HG03571 (cell line): ENCODE results near the gene GLT8D1.
A peak's percentile ranks its signal among the peaks of the same experiment; 100 is the strongest.

Experiments used
- ATAC-seq: cut with Tn5 transposase; IDR thresholded peaks from one replicate; pipeline ENCODE4 v1.9.1; 2021; ENCODE audit not compliant: unreplicated experiment

The GLT8D1 gene

DNA sequence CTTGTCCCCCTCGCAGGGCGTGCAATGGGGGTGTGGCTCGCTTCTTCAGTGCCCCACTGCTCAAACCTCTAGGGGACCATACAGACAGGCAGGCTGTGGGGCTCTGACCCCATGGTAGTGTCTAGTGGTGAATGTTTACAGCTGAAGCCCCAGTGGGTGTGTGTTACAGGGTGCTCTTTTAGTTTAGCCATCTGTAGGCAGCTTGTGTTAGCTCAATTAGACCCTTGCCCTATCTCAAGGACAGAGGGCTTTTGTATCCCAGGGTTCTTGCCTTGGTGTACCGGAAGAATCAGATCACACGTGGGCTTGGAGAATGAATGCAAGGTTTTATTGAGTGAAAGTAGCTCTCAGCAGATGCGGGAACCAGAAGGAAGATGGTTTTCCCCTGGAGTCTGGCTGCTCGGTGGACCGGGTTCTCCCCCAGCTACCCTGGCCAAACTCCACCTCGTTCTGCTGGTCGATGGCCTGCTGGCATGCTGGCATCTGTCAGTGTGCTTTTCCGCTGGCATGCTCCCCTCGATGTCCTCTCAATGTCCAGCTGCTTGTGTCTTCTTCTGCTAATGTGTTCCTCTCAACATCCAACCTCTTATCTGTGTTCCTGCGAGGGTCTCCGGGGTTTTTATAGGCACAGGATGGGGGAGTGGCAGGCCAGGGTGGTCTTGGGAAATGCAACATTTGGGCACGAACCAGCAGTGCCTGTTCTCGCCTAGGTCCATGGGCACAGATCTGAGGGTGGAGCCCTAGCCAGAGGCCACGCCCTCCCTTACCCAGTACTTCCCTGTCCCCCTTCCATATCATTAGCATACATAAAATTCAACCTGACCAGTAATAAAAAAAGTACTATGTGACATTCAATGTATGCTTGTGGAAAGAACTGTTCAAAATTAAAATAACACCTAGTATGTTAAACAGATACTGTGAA, 7.0 kb upstream of the GLT8D1 start:
- no peak for ATAC-seq

DNA sequence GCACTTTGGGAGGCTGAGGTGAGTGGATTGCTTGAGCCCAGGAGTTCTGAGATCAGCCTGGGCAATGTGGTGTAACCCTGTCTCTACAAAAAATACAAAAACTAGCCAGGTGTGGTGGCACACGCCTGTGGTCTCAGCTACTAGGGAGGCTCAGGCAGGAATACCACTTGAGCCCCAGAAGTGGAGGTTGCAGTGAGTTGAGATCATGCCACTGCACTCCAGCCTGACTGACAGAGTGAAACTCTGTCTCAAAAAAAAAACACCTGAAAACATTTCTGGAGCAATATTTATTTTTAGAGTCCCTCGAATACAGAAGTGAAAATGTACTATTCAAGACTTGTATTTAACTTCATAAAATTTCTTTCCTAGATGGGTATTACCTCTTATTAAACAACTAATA, 4.9 kb upstream of the GLT8D1 start:
- no peak for ATAC-seq

DNA sequence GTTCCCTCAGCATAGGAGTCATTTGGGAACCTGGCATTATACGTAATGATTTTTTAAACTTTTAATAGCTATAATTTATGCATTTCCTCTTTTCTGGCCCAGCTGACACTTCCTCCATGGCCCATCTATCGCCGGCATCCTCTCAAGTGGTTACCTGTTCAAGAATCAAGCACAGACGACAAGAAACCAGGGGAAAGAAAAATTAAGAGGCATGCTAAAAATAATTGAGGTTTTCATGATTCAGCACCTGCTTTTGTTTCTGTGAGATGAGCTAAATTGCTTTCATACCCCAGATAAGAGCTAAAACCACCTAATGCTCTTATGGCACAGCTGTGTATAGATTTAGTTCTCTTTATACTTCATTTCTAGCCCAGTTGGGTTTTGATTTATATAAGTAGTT, 2.0 kb upstream of the GLT8D1 start:
- no peak for ATAC-seq

DNA sequence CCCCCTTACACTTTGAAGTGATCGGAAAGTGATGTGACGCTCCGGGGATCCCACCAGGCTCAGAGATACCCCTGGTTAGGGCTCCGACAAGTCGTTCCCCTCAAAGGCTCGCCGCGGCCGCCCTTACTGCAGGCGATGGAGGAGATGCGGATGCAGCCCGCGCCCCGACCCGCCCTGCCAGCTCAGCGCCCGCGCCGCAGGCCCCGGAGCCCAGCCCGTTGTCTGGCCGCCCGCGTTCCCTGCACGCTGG, 228 bp downstream of the GLT8D1 start:
- ATAC-seq = no peak

DNA sequence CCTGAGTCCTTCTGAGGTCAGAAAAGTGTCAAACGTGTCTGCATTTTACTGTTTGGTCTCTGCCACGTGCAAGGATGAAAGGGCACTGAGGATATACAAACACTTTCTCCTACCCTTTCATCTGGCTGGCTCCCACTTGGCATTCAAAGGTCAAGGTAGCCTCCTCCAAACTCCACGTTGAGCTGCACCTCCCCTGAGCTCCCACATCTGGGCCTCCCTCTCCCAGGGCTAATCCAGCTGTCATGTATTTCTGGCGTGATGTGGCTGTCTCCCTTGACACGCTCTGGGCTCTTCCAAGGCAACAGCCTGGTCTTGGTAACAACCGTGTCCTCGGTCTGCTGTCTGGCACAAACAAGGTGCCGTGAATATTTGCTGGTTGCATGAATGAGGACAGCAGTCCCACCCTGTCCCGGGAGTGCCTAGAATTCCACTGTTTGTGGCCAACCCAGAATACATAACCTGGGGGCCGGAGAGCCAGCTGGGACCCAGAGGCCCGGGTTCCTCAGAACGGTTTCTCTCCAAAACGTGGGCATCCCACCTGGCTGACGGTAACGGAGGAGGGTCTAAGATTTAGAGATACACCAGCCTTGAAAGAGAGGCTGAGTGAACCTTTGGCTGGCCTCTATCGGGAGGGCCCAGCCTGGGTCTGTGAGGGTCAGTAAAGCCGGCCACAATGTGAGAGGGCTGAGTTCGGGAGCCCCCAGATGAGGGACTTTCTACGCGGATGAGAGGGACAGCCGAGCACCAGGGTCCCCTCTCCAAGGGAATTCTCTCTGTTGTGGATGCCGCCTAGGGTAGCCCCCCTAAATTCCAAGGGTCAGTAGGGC, 767 bp downstream of the GLT8D1 start:
- no peak for ATAC-seq

DNA sequence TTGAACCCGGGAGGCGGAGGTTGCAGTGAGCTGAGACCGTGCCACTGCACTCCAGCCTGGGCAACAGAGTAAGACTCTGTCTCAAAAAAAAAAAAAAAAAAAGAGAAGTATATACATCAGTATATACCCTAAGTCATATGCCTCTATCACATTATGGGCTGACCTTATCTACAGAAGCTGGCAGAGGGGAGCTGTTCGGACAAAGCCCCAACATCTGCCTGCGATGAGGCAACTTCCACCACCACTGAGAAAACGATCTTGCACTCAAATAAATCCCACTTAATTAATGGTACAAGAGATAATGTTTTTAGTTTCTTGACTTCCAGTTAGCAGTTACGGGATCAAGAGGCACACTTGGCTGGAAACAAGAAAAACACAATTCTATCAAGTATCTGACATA, 2.2 kb downstream of the GLT8D1 start:
- ATAC-seq = no peak

DNA sequence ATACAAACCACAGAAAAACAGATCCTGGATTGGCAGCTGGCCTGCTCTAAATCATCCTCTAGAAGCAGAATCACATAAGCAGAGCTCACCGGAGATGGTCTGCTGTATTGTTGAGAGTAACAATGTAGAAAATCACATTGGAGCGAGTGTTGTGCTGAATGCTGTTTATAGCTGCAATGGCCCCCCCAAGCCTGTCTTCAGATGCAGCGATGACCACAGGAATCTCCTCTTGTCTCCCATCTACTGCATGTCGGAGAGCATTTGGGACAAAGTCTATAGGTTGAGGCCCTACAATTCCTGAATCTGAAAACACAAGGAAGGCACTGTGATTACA, 8.0 kb downstream of the GLT8D1 start:
- no peak for ATAC-seq

DNA sequence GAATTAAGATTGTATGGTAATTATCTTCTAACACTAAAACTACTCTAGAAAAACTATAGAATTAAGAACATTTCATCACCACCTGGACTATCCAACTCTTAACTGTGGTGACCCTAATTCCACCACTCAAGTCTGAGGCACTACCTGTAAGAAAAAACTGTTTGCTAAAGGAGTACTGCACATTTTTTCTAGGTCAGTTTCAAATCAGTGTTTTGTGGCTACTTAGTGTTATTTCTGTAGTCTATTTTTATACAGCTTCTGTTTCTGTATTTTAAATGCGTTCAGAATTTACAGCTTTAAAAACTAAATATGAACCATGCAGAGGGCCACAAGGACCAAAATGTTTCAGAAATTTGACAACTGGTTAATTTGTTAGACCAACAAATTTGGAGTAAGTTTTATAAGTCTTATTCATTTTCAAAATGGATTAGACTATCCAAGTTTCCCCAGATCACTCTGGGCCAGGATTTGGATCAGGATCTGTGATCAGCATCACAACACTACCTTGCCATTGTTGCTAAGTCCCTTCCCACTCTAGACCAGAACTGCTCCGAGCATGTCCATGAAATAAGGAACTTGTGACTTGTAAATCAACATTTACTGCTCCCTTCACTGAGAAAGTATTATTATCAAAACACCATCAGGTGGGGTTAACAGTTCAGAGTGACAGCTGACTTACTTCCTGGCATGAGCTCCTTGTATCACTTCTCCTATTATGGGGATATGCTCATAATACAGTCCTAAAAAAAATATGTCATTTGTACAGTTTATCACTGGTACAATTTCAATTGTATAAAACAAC, 8.6 kb downstream of the GLT8D1 start:
- no peak for ATAC-seq

DNA sequence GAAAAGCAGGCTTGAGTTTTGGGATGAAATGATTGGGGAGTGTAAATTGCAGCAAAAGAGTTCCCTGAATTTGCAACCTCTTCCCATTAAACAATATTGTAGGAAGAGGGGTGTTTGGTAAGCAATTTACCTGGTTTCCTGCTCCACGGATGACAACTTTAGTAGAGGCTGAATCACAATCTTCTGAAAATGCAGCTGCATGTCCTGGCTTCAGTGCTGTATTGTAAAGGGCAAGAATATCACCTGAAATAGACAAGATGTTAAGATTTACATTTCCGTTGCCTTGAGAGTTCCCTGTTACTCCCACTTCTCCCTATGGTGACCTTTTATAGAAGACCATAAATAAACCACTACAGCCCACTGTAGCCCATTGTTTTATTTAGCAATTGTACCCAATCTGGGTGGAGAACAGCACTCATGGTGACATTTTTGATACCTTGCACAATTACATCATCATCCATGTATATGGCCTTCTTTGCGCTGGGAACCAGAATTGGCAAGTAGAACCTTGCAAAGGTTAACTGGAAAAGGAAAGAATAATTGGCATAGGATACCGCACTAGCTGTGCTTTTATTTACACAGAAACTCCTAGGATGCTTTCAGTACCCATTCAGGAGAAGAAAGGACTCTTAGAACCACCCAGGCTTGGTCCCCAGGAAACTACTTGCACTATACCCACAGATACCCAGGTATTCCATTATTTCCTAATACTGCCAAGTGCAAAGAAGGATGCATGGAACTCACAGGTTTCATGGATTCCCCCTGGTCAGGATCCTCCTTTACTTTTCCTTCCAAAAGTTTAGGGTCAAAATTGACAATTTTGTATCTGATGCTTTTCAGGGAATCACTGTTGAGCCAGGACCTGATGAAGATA, 9.6 kb downstream of the GLT8D1 start:
- no peak for ATAC-seq

DNA sequence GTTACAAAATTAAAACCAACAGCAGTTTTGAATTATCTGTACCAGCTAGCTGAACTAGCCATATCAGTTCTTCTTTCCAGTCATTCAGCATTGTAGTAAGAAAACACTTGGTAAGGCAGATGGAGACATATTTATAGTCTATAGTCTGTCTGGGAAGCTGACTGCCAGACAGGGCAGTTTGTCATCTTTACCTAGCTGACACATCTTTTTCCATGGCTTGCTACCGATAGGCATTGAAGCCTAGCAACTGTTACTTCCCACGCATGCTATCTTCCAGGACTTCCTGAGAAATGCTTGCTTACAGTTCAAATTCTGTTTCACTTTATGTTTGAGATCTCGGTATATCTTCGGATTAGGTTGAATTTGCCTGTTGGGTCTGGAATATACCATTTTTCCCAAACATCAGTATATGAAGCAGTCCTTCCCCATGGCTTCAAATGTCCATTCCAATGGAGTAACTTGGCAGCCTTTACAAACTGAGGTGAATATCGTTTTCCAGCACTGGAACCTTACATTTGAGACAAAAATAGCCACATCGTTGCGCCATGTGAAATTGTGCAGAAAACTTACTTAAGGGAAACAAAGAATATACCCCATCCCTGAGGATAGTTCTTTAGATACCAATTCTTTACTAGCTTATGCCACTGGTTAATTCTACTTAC, 10.9 kb downstream of the GLT8D1 start:
- ATAC-seq = no peak

DNA sequence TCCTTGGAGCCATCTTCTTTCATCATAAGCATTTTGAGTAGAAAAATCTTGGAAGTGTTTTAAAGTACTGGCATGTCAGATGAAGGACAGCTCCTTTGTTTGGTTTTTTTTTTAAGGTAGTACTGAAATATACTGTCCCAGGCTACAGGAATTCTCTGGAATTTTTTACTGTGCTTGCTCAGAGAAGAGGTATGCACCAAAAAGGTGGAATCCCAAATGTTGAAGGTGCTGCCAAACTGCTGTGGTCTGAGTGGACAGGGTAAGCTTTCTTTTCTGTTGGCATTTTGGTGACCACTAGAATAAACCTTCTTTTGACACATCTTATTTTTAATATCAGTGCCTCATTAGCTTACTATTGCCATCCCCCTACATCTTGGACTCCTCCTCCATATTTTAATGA, 12.5 kb downstream of the GLT8D1 start:
- no peak for ATAC-seq

DNA sequence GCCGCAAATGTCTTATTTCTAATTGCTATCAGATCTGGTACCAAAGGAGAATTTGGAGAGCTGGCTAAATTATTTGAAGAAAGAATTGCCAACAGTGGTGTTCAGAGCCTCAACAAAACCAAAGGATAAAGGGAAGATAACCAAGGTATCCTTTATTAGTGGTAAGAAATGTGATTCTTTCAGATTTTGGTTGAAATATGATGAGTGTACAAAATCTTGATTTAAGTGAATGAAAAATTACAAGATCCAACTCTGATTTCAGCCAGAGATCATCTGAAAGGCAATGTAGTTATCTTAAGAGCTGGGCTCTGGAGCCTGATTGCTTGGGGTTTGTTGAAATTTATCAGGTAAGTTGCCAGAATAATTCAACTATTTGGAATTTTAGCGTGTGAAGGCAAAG, 15.0 kb downstream of the GLT8D1 start:
- no peak for ATAC-seq

DNA sequence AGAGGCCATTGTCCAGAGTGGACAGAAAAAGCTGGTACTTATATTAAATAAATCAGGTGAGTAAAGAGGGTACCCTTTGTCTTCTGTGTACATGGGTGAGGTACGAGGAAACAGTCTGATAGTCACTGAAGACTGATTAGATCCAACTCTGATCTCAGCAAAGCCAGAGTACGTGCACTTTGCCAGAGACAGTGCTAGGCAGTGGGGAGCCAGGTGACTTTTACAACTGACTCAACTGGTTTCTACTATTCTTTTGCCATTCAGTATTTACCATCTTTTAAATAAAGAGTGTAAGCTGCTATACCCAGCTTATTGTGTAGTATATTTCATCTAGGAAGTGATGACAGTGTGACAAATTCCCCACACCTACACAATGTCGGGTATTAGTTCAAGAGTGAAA, 16.4 kb downstream of the GLT8D1 start:
- no peak for ATAC-seq

DNA sequence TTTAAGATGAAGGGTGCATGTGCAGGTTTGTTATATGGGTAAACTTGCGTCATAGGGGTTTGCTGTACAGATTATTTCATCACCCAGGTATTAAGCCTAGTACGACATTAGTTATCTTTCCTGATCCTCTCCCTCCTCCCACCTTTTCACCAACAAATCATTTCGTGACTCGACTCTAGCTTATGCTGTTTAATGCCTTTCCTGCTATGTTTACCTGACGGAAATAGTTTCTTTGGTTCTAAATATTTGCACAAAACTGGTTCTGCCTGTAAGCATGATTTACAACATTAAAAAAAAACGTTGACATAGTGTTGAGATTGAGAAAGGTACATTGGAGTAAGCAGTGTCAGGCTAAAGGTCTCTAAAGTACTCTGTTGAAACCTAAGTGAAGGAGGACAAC, 17.3 kb downstream of the GLT8D1 start:
- ATAC-seq = no peak

DNA sequence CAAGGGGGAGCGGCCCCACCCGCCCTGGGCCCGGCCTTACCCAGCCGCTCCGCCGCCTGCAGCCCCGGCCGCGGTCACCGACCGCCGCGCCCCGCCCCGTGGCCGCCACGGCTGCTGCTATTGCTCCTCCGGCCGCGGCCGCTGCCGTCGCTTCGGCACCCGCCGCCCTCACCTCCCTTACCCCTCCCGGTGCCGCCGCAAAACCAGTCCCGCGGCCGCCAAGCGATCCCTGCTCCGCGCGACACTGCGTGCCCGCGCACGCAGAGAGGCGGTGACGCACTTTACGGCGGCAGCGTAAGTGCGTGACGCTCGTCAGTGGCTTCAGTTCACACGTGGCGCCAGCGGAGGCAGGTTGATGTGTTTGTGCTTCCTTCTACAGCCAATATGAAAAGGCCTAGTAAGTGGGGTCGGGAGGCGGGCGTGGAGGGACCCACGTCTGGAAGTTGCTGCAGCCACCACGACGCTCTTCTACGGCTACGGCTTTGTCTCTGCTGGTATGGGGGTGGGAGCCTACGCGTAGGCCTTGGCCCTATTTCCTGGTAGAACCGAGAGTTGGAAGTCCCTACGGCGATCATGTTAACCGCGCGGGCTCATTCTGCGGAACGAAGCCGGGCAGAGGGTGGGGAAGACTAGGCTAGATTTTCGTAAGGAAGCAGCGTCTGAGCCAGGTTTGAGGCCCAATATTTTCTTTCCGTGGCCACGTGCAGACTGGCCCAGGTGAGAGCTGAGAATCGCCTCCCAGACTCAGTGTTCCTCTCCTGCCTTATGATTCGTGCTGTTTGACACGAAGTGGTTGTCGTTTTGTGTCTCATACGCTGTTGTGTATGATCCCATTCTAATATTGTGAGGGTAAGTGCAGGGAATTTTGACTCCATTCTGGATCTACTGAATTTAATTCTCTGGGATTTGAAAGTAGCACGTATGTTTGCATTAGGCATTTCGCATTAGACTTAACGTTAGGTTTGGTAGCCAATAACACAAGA, 19.6 kb downstream of the GLT8D1 start, which contains the start of the genes GNL3 and PBRM1:
Gene GNL3, plus strand, starts transcription at position 324 of the 983 bp plus-strand sequence. Its CDS starts 61 bp downstream, at position 385.
Gene PBRM1, minus strand, starts transcription at position 205 of the 983 bp plus-strand sequence.
- peak; percentile 72 for ATAC-seq

DNA sequence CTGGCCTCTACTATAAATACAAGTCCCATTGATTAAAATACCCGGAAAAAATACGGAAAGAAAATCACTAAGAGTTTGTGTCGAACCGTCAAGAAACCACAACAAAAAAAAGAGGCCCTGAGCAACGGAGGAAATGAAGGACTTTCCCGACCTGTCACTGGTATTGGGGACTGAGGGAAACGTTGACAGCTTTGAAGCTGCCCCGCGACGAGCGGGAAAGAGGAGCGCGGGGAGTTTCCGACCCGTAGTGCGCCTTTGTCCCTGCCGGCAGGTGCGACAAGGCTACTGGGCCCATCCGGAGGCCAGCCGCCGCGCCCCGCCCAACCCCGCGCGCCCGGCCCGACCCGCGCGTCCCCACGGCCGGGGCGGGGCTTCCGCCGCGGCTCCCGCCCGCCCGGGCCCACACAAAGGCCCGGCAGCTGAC, 20.3 kb downstream of the GLT8D1 start:
- ATAC-seq = peak; percentile 69

DNA sequence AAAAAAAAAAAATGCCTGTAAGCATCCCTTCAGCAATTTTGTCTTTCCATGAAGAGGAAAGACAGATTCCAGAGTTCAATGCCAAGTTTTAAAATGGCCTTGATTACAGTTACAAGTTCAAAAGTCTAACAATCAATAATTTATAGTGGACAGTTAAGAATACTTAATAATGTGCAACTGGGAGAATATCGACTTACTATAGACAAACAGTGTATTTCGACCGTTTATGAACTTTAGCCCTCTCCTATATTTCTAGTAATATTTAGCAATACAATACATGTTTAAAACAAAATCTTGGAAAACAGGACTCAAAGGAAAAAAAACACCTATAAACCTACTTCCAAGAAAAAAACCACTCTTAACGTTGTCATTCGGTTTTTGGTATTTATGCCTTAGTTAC, 21.4 kb downstream of the GLT8D1 start:
- no peak for ATAC-seq

DNA sequence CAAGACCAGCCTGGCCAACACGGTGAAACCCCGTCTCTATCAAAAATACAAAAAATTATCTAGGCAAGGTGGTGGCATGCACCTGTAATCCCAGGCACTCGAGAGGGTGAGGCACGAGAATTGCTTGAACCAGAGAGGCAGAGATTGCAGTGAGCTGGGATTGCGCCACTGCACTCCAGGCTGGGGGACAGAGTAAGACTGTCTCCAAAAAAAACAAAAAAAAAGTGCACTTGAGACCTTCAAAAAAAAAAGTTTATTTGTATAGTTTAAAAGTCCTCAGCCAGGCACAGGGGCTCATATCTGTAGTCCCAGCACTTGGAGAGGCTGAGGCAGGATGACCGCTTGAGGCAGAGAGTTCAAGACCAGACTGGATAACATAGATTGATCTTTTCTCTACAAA, 22.0 kb downstream of the GLT8D1 start:
- ATAC-seq = no peak

DNA sequence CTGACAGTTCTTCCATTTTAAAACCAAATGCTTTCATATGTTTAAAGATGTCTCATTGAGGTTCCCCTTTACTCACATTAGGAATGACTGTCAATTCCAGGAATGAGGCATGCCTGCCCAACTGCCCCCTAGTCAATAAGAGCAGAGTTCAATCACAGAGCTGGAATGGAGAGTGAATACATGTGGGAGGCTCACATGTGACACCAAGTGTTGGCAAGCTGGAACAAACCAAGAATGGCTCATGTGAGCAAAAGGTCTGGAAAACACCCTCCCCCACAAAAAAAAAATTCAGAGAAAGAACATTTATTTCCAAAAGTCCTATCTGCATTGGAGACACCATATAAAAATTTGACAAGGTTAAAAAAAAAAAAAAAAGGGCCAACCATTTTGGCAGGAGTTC, 23.6 kb downstream of the GLT8D1 start:
- no peak for ATAC-seq
